GM18870 (cell line): ENCODE measurements around the gene CDC27.
A peak's percentile ranks its signal among the peaks of the same experiment; 100 is the strongest.
"Not testable (repeated sequence)": the region's sequence is repeated elsewhere in the genome, so short reads cannot be mapped to it uniquely, and the experiment has no call there.

Source experiments
- ATAC-seq: cut with Tn5 transposase; IDR thresholded peaks from one replicate; pipeline ENCODE4 v1.9.1; 2021; ENCODE audit warnings: moderate library complexity; ENCODE audit not compliant: unreplicated experiment

CDC27 gene, protein sequence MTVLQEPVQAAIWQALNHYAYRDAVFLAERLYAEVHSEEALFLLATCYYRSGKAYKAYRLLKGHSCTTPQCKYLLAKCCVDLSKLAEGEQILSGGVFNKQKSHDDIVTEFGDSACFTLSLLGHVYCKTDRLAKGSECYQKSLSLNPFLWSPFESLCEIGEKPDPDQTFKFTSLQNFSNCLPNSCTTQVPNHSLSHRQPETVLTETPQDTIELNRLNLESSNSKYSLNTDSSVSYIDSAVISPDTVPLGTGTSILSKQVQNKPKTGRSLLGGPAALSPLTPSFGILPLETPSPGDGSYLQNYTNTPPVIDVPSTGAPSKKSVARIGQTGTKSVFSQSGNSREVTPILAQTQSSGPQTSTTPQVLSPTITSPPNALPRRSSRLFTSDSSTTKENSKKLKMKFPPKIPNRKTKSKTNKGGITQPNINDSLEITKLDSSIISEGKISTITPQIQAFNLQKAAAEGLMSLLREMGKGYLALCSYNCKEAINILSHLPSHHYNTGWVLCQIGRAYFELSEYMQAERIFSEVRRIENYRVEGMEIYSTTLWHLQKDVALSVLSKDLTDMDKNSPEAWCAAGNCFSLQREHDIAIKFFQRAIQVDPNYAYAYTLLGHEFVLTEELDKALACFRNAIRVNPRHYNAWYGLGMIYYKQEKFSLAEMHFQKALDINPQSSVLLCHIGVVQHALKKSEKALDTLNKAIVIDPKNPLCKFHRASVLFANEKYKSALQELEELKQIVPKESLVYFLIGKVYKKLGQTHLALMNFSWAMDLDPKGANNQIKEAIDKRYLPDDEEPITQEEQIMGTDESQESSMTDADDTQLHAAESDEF

DNA sequence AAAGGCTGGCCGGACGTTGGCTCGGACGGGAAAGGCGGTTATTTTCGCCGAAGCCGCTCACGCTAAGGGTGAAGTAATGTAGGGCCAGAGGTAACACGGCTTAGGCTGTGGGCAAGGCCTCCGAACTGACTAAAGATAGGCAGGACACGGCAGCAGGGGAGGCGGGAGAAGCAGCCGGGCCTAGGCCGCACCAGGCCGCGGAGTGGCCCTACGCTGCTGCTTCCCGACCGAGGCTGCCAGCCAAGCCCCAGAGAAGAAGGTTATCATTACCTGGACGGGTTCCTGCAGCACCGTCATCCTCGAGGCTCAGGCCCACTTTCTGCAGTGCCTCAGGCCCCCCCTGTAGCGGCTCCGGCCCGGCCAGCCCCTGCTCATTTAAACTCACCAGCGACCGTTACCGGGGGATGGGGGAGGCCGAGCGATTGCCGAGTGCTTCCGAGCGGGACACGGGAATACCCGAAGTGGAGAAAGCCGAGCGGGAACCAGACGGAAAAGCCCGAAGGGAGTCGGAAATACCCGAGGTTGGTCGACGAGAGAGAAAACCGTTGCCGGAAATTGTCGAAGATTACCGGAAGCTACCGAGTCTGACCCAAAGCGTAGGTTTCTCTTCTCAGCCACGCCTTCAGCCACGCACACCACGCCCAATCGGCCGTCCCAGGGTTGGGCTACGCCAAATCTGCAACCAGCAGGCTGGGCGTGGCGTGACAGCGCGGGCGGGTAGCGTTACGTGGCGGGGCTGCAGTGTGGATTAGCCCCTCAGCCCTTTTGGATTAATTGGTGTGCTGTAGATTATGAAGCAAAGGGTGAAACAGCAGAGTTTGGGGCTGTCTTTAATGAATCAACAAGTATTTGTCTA is at the start of gene CDC27:
TSS of gene CDC27 (minus strand) at position 420 of the 856 bp plus-strand sequence. CDS start at position 297, 123 bp downstream.
- peak; percentile 93 for ATAC-seq

DNA sequence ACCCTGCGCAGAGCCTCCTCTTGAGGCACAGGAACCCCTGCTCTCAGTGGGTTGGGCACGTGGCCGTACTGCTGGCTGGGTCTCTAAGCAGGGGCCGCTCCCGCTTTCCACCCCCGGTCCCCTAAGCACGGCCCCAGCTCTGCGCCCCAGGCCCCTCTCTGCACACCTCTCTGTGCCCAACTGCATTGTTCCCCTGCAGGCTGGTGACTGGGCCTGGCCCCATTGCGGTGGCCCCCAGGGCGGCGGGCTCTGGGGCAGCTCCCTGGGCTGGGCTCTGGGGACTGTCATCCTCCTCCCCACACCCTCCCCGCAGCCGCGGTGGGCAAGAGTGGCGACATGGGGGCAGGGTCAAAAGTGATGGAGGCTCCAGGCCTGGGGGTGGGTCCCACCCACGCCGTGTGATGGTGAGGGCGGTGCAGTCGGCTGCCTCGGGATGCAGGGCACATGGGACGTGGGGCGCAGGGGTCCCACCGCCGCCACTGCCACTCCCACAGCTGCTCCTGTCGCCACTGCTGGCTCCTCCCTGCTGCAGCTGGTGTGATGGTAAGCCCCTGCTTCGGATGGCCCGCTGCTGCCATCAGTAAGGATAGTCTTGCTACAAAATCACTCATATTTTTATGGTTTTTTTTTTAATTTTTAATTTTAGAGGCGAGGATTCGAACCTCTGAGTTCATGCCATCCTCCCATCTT is 49.4 kb upstream of the CDC27 start:
- no peak for ATAC-seq

- no peak for ATAC-seq
Measured at GRCh38 chr17:47237841-47238240, 48.7 kb upstream of the CDC27 start.

DNA sequence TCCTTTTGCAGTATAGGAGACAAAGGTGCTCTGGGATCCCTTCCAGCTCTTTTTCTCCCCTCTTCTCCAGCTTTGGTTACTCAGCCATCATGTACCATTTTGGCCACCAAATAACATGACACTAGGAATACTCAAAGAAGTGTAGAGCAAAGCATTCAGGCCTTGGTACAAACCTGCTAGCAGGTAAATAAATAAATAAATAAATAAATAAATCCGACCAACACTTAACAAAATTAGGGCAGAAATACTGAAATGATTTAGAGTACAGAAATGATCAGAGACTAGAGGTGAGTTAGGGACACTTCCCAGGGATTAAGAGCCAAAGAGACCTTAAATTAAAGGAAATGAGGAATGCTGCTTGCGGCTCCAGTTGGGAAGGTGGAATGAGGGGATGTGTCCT is 46.8 kb upstream of the CDC27 start:
- ATAC-seq = no peak

DNA sequence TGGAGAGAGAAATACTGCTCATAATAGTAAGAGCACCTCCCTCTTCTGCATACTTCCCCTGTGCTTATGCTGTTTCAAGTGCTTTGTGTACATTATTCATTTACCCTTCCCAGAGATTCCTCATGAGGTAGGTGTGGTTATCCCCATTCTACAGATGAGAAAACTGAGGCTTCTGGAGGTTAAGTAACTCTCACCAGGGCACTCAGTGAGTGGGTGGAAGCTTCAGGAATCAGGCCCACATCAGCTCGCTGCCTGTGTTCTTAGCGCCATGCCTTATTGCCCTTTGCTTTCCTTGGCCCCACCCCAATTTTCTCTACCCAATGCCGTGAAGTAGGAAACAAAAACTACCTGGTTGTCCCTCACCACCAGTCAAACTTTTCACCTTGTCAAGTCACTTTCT is 46.4 kb upstream of the CDC27 start:
- ATAC-seq = no peak

DNA sequence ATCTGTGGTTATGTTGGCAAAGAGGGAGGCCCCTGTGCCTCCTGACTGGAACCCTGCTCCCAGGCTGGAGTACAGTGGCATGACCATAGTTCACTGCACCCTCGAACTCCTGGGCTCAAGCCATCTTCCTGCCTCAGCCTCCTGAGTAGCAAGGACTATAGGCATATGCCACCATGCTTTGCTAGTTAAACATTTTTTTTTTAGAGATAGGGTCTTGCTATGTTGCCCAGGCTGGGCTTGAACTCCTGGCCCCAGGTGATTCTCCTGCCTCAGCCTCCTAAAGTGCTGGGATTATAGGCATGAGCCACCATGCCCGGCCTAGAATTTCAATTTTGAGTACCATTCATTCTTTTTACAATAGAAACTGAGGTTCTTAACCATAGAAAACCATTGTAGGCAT is 43.4 kb upstream of the CDC27 start:
- no peak for ATAC-seq

DNA sequence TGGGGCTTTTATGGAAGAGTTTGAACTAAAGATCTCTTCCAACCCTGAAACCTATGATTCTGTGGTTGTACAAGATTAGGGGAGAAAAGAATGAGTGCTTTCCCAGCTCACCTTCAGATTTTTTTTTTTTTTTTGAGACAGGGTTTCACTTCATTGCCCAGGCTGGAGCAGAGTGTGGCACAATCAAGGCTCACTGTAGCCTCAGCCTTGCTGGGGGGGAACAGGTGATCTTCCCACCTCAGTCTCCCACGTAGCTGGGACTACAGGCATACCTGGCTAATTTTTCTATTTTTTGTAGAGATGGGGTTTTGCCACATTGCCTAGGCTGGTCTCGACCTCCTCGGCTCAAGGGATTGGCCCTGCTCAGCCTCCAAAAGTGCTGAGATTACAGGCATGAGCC is 42.8 kb upstream of the CDC27 start:
- no peak for ATAC-seq

DNA sequence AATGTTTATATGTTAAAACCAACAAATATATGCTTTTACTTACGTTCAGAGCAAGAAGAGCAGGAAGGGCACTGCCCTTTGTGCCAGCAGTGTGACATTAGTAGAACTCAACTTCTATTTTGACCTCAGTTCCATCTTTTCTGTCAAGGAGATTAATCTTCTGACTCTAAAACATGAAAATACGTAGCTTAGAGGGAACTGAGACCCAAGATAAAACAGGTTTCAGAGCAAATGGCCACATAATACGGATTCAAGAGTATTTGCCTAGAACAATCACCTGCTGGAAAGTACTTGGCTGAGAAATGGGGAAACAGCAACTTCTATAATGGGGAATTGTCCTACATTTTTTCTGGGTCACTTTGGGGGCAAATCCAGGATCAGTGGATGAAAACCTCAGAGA is 42.2 kb upstream of the CDC27 start:
- ATAC-seq = no peak

- no peak for ATAC-seq
Measured at GRCh38 chr17:47230864-47231263, 41.8 kb upstream of the CDC27 start.

GRCh38 chr17:47229535-47230443 is 40.7 kb upstream of the CDC27 start:
- ATAC-seq = peak; percentile 60

DNA sequence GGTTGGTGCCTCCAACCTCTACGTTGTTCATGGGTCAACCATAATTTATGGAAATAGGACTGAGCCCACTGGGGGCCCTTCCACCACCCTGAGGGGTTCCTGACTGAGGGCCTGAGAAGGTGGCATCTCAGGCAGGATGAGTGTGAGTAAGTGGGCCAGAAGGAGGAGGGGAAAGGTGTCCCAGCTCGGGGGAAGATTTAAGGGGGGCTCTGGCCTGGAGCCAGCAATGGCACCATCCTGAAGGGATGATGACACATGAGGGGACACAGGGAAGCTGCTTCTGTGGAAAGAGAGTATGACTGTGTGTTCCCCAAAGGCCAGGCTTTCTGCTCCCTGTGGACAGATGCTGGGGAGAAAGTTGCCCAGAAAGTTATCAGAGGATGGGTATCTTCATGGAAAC is 38.8 kb upstream of the CDC27 start:
- no peak for ATAC-seq

DNA sequence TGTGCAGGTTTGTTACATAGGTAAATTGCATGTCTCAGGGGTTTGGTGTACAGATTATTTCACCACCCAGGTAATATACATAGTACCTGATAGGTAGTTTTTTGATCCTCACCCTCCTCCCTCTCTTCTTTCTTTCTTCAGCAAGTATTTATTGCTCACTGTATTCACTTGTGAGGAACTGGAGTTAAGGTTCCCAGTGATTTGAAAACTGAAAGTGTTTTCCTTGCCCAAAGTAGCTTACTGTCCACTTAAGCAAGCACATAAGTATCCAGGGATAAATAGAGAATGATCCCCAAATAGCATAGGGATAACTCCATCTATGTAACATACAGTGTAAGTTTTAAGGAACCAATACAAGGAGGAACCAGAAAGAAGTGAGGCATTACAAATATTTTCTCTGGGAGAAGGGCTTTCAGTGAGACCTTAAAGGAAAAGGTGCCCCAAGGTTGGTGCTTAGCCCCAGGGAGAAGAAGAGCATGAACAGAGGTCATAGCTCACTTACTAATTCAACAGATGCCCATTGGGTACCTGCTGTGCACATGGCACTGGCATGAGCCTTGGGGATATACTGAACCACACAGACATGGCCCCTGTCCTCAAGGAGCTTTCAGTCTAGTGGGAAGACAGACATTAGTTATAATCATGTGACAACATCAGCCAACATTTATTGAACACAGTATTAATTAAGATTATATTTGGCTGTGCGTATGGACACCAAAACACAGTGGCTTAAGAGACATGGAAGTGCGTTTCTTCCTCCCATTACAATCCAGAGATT is 37.0 kb upstream of the CDC27 start:
- ATAC-seq = no peak

DNA sequence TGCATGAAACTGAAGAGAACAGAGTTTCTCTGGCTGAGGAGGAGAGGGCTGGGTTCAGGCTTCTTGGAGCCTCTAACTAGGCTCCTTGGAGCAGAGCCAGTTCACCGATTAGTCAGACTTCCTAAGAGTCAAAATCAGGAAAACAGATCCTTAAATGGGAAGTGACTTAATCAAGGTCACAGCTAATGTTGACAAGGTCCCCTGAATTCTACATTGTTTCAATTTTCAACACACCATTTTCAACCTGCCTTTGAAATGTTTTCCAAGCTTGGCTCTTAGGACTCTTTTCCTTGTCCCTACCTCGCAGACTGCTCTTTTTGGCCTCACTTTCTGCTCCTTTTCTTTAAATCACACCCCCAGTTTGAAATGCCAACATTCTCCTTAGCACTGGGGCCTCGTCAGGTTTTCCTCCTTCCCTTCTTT is 36.4 kb upstream of the CDC27 start:
- ATAC-seq = no peak

DNA sequence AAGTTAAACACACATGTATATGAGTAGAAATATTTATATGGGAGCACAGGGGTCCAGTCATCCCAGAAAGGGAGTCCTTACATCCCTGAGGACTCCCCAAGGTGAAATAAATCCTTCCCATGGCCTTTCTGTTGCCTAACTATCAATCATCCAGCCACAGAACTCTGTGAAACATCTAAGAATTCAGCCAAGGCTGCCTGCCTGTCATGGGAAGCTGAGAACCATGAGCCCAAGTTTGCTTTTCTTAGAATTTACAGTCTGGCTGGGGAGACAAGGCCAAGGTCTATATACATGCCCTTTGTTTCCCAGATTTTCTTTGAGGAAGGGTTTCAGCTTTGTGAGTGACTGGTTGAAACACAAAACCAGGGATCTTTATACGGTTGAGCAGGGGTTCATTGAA is 35.9 kb upstream of the CDC27 start:
- ATAC-seq = no peak

DNA sequence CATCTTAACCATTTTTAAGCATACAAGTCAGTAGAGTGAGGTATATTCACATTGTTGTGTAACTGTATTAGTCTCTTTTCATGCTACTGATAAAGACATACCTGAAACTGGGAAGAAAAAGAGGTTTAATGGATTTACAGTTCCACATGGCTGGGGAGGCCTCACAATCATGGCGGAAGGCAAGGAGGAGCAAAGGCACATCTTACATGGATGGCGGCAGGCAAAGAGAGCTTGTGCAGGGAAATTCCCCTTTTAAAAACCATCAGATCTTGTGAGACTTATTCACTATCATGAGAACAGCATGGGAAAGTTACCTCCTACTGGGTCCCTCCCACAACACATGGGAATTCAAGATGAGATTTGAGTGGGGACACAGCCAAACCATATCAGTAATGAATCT is 35.0 kb upstream of the CDC27 start:
- not testable (repeated sequence) for ATAC-seq

GRCh38 chr17:47223460-47223859 is 34.4 kb upstream of the CDC27 start:
- no peak for ATAC-seq

GRCh38 chr17:47223007-47223406 is 33.9 kb upstream of the CDC27 start:
- ATAC-seq = no peak

DNA sequence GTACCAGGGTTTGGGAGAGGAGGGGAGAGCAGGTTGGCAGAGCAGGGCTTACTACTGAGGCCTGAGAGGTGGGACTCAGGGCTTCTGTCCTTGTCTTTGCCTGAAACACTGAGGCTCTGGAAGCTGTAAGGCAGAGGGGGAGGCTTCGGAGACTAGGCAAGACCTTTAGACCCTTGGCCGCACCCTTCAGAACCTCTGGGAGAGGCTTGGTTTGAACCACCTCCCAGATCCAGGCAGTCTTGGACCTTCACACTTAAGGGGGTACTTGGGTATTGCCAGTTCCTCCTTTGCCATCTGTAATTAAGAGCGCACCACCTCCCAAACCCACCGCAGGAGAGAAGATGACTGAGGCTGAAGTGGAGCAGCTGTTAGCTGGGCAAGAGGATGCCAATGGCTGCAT is 33.0 kb upstream of the CDC27 start:
- no peak for ATAC-seq

GRCh38 chr17:47221154-47221553 is 32.1 kb upstream of the CDC27 start:
- no peak for ATAC-seq
